NCI-H2029 (cell line): ENCODE results near the gene HERC2.
A peak's percentile ranks its signal among the peaks of the same experiment; 100 is the strongest.
"Not testable (repeated sequence)": the region's sequence is repeated elsewhere in the genome, so short reads cannot be mapped to it uniquely, and the experiment has no call there.

Experiments
- DNase-seq: peaks from one replicate; lab custom pipeline; 2025; lab: John Stamatoyannopoulos, UW

The HERC2 gene

DNA sequence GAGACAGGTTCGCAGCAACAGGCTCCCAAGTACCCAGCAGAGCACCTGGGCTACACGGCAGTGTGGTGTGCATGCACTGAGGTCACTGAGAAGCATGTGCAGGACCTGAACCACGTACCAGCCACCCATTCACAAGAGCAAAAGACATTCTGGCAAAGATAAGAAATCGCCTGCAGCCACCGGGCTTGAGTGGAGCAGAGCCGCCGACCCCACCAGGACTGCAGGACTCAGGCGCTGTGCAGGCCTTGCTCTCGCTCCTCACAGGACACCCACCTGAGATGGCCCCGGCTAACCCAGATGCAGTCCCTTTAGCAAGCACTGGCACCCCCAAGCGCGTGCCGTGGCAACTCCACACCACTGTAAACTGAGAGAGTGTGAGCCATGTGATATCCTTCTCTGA is 190.6 kb downstream of the HERC2 start:
- no peak for DNase-seq

DNA sequence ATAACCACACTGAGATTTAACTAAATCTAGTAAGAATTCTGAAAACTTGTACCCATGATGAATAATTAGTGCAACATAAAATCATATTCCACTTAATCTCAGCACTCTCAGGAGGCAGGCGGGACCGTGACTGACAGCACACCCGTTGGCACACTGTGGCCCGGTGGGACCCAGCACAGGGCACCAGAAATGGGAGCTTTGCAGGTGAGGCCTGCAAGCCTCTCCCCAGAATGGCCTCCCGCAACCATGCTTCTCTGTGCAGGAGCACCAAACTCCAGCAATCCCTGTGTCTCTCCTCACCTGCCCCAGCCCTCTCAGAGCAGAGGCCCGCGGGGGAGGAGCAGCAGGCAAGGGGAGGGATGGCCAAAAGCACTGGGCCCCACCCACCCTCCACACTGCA is 191.3 kb downstream of the HERC2 start:
- no peak for DNase-seq

DNA sequence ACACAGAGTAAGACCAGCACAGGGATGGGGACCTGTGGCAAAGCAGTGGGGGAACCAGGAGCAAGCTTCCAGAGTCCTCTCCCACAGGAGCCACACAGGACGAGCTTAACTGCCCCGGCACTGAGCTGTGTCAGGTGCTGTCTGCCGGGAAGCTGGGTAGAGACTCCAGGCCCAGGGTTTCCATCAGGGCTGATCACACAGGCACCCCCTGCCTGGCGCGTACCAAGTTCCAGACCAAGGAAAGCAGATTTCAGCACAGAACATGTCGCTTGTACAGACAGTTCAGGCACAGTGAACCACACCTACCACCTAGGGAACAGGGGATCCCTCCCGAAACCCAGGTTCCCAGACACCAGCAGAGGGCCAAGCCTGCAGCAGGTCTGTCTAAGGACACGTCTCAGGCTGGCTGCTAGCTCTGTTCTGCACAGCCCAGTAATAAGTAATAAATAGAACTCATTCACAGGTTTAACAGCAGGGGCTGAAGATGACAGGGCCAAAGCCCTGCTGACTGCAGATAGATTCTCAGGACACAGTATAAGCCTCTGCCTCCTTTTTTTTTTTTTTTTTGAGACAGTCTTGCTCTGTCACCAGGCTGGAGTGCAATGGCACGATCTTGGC is 192.6 kb downstream of the HERC2 start:
- no peak for DNase-seq

DNA sequence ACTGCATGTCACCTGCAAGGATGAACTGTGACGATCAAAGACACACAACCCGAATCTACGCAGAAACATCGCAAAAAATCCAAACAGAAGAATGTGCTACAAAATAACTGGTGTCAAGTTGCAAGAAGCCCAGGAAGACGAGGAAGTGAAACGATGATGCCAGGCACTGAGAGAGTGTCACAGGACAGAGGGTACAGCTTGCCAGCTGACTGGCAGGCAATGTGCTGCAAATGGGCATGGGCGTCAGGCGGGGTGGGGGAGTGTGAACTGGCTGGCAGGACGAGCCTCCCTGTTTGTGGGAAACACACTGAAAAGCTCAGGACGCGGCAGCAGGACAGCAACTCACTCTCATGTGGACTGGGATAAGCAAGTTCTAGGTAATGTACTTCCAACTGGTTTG is 193.9 kb downstream of the HERC2 start:
- DNase-seq = no peak

DNA sequence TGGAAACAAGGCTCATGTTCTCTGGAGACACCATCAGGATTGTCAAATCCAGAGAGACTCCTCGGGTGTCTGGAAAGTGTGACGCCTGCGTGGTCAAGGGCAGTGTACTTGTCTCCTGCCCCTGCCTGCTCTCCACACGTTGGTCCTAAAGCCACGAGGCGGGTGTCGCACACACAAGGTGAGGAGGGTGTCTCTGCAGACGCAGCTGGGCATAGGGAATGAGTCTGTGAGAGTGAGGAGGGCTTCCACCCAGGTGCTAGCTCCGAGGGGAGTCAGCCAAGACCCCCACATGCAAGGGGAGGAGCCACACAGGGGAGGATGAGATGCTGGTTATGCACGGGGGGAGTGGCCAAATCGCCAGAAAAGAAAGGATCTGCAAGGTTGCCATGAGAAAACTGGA is 194.9 kb downstream of the HERC2 start:
- DNase-seq = no peak

DNA sequence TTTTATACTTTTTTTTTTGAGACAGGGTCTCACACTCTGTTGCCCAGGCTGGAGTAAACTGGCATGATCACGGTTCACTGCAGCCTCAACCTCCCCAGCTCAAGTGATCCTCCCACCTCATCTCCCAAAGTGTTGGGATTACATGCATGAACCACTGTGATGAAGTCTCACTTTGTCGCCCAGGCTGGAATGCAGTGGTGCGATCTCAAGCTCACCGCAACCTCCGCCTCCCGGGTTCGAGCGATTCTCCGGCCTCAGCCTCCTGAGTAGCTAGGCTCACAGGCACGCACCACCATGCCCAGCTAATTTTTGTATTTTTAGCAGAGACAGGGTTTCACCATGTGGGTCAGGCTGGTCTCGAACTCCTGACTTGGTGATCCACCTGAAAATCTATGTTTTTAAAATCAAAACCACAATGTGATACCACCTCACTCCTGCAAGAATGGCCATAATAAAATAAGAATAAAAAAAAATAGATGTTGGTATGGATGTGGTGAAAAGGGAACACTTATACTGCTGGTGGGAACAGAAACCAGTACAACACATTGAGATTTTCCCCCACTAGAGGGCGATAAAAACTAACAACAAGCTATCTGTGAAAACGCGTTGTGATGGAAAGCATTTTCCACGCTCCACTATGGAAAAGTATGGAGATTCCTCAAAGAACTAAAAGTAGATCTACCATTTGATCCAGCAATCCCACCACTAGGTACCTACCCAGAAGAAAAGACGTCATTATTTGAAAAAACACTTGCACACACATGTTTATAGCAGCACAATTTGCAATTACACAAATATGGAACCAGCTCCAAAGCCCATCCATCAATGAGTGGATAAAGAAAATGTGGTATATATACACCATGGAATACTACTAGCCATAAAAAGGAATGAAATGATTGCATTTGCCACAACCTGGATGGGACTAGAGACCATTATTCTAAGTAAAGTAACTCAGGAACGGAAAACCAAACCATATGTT is 196.0 kb downstream of the HERC2 start:
- peak; percentile 8 for DNase-seq

DNA sequence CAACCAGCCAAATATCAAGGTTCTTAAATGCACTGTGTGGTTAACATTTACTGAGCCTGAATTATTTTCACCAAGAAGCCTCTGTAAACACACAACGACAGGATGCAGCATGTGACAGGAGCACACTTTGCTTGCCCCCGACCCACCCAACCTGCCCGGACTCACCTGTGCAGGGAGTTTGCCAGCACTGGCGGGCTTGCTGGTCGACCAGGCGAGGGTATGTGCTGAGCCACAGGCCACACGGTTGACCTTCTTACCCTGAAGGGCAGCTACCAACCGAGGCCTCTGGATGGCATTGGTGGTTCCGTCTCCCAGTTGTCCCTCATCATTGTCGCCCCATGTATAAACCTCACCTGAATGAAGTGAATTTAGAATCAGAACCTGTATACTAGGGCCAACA is 197.1 kb downstream of the HERC2 start:
- no peak for DNase-seq

DNA sequence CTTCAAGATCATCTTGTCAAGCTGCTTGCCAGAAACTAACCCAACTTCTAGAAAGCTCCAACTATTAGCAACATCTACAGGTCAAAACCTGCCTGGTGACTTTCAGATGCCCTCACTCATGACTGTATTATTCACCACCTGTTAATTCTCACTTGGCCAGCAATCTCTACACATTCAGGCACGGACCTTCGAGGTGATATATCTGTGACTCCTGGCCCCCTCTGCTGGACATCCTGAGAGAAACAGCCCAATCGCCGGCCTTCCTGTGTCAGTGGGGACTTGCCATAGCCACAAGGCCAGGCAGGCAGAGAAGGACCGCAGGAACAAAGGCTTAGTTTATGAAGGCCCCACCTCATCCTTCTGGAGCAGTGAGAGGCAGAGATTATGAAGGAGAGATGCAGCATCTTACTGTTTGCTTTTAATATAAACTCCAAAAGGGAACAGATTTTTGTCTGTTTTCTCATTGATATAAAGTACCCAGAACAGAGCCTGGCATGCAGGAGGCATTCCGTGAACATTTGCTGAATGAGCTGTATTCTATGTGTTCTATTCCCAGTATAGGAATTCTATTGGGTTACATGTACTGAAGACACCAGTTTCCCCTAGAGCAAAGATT is 198.5 kb downstream of the HERC2 start:
- peak; percentile 20 for DNase-seq

DNA sequence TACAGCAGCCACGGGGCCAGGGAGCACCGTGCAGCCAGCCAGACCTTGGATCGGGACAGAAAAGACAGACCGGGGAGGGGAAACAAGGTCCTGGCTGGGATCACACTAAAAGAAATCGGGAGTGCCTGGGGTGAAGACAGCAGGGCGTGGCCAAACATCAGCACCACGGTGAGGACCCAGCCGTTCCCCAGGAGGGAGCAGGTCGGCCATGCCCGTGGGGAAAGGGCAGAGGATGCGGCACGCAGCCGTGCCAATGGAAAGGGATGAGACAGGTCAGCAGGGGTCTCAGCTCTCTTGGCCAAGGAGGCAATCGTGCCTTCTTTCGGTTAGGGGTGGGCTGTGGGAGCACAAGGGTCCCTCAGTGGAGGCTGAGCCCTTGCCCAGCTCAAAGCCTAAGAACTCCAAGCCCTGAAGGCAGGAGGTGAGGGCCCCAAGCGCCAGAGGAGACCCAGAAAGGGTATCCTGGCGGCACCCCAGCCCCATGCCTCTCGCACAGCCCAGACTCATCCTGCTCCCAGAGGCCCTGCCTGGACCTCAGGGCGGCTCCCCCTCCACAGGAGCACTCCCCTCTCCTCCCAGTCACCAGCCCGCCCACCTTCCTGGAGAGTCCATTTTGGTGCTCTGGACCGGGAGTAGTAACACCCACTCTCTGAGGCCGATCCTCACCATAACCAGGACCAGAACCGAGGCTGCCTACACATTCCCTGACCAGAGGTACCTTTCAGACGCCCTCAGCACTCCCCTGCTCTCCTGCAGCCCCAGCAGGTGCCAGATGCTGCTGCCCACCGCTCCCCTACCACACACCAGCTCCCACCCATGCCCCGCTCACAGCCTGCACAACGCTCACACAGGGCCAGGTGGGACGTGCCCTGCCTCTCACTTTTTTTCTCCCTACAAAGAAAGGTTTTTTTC is 199.7 kb downstream of the HERC2 start:
- DNase-seq = no peak

DNA sequence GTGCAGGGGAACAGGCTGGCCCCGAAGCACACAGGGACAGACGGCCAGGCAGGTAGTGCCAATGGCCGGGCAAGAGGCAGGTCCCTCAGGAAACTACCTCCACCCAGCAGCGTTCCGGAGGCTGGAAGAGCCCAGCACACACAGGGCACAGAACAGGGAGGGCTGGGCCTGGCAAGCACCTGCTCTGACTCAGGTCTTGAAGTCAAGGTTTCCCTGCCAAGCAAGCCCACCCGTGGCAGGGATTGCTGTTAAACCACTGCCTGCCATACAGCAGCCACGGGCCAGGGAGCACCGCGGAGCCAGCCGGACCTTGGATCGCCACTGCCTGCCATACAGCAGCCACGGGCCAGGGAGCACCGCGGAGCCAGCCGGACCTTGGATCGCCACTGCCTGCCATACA is 200.4 kb downstream of the HERC2 start:
- not testable (repeated sequence) for DNase-seq

DNA sequence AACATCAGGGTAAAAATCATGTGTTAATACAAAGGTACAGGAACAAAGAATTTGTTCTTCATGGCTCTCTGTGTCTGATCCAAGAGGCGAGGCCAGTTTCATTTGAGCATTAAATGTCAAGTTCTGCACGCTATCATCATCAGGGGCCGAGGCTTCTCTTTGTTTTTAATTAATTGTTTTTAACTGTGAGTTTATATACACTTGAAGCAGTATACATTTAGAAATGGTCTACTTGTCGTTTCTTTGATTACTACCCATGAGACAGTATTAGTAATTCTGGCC is 201.7 kb downstream of the HERC2 start:
- no peak for DNase-seq

DNA sequence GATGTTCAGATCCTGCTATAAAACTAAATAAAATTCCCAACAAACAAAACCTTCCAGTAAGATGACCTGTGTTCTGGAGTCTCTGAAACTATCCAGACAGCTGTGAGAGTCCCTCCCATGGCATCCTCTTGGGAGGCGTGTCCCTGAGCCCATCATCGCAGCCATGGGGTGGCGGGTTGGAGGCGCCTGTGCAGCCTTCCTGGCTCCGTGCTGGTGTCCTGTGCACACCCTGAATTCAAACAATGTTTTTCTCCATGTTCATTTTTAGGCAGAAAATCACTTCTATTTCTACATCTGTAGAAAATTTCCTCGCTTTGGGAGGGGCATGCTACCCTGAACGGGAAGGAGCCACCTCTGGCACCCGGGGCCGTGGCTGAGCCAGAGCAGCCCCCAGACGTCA is 203.4 kb downstream of the HERC2 start:
- no peak for DNase-seq

DNA sequence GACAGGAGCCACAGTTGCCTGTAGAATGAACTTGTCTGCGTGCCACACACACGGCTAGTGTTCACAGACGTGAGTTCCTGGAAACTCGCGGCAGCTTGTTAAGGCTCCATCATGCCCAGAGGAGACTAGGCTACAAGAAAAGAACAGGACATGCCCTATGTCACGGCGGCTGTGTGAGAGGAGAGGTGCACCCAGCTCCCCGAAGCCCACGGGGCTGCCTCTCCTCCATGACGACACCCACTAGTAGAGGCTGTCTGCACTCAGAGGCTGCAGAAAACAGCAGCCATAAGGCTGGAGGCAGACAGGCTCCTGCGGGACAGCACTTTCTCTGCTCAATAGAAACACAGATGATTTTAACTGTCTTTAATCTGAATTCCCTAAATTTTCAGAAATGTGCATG is 203.9 kb downstream of the HERC2 start:
- no peak for DNase-seq

DNA sequence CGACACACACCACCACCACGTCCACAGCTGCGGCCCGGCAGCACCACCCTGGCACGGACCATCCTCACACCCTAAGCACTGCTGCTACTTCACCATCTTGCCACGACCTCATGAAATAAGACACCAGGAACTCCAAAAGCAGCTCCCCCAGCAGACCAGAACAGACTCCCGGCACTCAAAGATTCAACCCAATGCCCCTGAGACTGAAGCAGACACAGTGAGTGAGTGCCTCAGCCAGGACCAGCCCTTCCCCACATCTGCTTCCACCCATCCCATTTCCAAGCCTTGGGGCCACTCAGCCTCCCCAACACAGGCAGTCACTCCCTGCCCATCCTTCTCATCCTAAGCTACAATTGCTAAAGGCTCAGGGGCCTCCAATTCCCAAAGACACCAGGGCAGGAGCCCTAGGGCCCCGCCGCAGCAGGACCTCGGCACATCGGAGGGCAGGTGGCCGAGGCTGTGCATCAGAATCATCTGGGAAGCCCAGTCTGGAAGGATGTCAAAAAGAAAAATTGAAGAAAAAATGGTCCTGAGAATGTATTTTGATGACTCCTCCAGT is 204.5 kb downstream of the HERC2 start:
- DNase-seq = no peak

DNA sequence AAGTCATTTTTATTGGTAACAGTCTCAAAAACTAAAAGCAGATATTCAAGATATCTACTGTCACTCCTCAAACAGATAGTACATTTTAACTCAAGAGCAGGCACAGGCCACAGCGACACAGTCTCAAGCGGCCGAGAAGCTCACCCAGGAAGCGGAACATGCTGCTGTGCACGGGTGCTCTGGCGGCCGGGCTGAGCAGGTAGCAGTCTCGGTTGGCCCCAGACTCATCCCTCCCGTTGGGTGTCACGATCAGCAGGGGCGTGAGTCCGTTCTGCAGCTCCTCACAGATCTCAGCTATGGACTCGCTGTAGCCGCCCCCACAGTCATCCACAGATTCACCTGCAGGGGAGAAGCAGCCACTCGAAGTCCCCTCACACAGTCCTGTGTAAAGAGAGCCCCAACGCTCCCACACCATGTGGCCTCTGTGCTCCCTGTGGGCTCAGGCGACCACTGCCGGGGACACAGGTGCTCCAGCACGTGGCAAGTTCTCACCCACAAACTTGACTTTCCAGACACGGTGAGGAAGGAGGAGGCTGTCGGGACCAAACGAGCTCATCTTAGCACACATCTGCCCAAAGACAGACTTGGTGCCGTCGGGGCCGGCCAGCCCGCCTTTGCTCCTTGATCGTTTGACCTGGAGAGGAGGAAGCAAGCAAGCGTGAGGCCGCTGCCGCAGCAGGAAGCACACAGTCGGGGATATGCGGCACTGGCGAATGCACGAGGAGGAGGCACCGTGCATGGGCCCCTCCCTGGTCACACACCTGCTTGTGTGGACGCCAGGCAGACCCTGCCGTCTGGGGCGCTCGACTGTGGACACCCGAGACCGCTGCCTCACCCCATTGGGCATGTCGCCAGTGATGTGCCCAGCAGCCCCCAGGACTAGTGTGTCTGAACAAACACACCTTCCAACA is 205.2 kb downstream of the HERC2 start:
- DNase-seq = no peak

DNA sequence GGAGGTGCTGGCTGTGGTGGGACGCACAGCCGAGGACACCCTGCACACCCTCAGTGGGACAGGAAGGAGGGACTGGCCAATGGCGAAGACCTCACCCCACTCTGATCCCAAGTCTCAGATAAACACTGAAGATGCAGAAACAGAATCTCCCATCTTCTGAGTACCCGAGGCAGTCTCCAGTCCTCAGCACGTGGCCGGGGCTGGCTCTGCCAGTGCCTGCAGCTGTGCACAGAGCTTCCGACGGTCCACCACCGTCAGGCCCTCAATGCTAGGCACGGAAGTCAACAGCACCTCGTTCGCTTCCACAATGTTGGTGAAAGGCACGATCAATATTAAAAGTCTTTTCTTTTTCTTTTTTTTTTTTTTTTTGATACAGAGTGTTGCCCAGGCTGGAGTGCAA is 206.1 kb downstream of the HERC2 start:
- no peak for DNase-seq

DNA sequence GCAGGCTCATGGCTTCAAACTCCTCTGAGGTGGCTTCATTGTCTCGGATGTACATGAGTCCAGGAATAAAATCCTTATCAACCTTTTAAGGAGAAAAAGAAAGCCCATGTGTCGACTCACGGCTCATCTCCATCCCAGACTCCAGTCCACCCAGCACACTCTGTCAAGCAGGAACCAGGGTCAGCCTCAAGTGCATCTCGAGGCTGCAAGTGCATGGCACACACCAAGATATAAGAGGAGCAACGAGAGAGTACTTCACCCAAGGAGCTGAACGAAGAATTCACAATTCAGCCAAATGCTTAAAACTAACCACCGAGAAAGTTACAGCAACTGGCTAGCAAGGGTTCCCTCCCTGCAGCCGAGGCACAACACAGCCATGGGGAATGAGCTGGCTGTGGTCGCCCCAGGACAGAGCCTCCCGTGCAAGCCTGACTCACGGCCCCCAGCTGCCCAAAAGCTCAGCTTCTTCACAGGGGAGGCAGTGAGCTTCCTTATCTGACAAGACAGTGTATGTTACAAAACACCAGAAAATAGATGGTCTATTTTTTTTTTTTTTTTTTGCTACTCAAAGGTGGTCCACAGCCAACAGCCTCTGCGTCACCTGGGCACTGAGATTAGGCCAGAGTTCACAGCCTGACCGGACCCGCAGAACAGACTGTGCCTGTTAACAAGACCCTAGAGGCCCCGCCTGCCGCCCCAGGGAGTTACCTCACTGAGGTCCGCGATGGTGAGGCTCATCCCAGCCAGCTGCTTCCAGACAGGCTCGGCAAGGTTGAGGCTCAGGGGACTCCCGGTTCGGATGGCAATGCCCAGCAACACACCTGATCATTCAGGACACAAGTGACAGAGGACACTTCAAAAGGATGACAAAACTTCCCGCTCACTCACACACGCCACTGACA is 207.0 kb downstream of the HERC2 start:
- no peak for DNase-seq

DNA sequence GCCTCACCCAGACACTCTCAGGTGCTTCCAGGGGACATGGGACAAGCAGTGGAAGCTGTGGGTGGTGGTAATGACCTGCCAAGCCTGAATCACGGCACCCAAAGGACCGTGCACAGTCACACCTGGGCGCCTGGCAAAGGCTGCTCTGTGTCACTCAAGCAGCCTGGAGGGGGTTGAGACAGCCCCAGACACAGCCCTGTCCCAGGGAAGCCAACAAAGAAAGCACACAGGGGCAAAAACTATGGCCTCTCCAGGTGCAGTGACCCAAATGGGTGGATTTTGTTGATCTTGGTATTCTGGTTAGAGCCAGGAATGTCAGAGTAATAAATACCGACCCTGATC is 207.9 kb downstream of the HERC2 start:
- no peak for DNase-seq

DNA sequence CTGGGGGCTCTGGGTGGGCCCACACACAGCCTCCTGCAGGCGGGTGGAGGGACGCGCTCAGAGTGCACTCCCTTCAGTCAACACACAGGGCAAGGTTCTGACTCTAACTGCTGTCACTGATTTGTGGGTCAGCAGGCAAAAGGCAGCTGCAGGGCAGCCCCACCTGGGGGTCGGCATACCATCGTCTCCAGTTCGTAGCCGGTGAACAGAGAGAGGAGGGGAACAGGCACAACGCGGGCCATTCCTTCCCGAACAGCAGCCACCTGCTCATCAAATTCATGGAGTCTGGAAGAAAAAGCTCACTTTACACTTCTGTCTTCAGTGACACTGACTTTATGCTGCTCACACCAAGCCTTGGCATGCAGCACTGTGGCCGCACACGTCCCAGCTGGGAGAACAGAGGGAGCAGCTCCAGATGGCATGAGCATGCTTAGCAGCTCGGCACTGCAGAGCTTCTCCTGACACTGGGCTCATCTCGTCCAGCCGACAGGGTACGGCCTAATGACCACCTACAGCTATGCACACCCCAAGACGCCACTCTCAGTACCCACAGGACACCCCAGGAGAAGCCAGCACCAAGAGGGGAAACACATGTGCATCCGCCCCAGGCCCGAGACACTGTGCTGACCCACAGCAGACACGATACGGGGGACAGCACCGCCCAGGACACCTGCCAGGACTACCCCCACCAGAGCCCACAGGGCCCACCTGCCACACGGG is 208.4 kb downstream of the HERC2 start:
- no peak for DNase-seq
